DND-41 (cell line): ENCODE measurements around the gene PSD4.

ENCODE experiments used
- CTCF ChIP-seq: IDR thresholded peaks from 2 replicates; pipeline ENCODE4 v1.5.1; 2012; ENCODE audit warnings: borderline replicate concordance, low read length, moderate library complexity, mild to moderate bottlenecking; ENCODE audit not compliant: poor library complexity, severe bottlenecking; ENCODE audit errors: extremely low read depth
- EZH2 ChIP-seq: IDR thresholded peaks from 3 replicates; pipeline ENCODE4 v1.6.1; 2012; ENCODE audit warnings: borderline replicate concordance, low read depth, mild to moderate bottlenecking, moderate library complexity, low read length, inconsistent platforms; ENCODE audit not compliant: severe bottlenecking

GRCh38 chr2:113160962-113161361, 12.8 kb upstream of the PSD4 start:
- no peak for TF ChIP-seq CTCF
- TF ChIP-seq EZH2 = no peak
